G401.6 (cell line): ENCODE data around the gene AFF2.

Experiments used
- FAIRE-seq: peaks from 2 replicates; lab custom pipeline; 2012; peaks lifted over from hg19 to GRCh38; lab: Jason Lieb, UNC

Gene AFF2

DNA sequence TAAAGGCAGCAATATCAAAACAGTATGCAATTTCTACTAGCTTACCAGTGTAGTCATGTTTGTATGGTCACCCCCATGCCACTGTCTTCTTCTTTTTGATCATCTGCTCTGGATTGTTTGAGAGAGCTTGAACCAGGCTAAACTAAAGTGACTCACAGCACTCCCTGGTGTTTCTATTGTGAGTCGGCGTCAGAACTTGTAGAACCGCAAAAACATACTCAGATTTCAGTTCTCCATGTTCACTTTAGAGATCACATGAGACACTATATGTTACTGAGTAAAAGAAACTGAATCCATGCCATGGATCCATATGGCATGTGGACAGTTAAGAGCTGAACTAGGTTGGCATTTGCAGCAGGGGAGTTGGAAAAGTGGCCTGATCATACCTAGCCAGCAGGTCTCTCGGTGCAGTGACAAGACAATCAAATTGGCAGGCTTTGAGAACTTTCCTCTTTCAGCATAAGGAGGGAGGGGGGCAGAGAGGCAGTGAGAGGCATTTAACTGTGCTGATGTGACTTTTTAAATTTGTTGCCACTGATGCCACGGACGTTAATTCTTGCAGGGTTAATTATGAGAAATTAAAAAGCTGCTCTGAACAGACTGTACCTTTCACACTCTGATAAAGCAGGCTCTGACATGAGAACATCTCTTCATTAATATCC is 88.4 kb downstream of the AFF2 start:
- no peak for FAIRE-seq

DNA sequence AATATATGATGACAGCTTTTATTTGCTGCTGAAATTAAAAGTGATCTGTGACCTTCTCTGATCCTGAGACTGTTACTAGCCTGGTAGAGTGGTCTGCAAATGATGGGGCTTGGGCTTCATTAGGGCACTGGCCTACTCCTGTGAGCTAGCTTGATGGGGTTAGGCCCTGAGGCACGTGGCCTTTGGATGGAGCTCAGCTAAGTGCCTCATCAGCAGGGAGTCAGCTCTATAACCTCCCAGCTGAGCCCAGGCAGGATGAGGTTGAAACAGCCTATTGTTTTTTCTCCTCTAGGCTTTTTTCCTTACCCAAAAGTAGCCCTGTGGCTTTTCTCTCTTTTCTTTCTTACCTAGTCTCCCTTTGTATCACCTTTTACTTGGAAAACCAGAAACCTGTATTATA is 92.2 kb downstream of the AFF2 start:
- no peak for FAIRE-seq

- no peak for FAIRE-seq
Measured at GRCh38 chrX:148593146-148593545, 92.7 kb downstream of the AFF2 start.

- FAIRE-seq, result no peak
Measured at GRCh38 chrX:148593987-148594386, 93.6 kb downstream of the AFF2 start.

DNA sequence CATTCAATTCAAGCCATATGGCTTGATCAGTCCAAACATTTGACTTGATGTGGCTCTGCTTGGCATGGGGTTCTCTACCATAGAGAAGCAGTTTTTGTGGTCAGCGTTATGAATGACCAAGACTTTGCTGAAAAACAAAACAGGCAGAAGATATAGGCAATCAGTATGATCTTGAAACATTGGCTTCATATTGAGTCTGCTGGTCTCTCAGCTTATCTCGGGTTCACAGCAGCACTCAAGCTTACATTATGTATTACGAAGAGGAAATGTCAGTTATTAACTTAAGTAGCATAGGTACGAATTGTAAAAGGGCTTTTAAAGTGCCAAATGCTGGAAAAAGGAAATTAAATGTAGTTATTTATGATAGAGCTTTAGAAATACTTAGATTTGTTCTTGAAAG is 99.0 kb downstream of the AFF2 start:
- FAIRE-seq, result no peak

DNA sequence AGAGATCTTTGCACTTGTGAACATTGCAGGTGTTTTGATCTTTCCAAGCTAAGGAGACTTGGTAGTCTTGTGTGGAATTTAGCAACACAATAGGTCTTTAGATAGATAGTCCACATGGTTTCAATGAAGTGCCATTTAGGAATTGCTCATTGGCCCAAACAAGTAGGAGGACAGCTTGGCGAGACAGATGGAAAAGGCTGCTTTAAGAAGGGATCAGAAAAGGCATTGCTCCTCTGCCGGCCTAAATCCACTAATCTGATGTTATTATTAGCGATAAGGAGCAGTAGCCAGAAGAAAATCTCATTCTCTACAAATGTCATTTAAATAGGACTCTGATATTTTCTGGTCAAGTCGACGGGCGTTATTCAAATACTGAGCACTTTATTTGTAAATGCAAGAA is 99.7 kb downstream of the AFF2 start:
- FAIRE-seq, result no peak

- no peak for FAIRE-seq
Measured at GRCh38 chrX:148600581-148600980, 100.2 kb downstream of the AFF2 start.

GRCh38 chrX:148601034-148601433 is 100.6 kb downstream of the AFF2 start:
- FAIRE-seq, result no peak

GRCh38 chrX:148609515-148610327 is 109.3 kb downstream of the AFF2 start:
- no peak for FAIRE-seq

DNA sequence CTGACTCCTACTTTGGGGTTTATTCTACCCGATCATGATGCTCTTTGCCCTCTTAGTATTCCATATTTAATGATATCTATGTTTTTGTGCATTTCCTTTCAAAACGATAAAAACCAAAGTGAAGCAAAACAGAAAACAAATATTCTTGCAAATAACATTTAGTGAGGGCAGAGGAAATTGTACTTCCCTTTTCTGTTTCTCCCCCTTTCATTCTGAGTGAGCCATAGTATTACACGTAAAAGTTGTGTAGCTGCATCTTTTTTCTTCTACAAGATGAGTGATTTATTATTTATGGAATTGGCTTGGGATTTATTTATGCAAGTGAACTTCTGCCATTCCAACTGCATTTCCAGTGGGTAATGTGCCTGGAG is 109.9 kb downstream of the AFF2 start:
- no peak for FAIRE-seq

DNA sequence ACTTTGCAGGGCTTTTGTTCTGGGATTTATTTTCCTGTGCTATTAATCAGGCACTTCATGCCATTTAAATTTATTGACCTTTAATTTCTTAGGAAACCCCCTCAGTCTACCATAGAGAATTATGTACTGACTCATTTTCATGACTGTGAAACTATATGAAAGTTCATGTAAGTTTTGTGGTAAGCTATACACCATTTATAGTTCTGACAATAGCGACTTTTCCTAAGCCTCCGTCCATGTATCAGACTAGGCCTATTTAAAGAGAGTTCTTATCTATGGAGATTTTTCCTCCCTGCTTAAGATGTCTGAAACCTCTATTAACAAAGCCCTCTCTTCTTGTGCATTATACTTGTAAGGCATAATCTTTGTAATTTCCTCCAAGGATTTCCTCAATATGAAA is 111.6 kb downstream of the AFF2 start:
- FAIRE-seq, result no peak

DNA sequence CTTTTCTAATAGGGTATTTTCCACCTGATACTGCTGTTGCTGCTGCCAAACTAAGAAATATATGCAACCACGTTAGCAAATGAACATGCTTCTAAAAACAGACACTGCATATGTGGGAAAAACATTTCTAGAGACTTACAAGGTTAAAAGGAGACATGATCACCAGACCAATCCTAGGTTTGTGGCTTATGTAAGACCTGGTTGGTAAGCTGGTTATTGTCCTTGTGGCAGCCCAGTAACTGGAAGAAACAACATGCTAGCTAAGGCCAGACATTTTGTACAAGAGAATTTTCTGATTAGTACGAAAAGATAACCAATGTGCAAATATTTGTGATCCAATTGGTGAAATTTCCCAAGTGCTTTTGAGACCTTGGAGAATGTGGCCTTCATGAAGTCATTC is 112.0 kb downstream of the AFF2 start:
- FAIRE-seq, result no peak

DNA sequence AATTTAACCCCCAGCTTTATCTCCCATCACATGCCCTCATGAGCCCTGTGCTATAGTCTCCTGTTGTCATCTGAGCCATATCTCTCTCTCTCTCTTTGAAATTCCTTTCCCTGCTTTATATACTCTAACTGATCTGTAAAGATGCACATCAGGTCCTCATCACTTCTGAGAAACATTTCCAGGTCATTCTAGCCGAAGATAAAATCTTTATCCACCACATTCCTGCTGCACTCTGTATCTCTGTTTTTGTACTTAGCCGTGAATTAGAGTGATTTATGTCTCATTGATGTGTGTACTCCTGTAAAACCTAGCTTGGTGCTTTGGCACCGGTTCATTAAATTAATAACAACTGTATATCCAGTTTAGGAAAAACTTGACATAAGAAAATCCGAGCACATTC is 113.2 kb downstream of the AFF2 start:
- no peak for FAIRE-seq

DNA sequence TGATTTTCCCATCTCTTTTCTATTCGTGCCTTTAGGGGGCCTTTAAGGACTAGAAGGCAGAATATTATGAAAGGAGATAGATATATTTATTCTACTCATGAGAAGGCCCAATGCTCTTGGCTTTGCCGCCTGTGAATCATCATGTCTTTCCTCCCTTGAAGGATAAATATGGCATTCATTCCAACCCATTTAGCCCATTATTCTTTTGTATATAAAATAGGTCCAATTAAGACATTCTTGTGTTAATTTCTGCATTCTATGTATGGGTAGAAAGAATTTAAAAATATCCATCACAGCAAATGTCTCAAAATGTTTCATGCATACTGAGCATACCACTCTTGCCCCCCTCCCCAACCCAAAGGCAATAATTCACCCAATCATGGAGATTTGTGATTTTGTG is 115.1 kb downstream of the AFF2 start:
- no peak for FAIRE-seq

GRCh38 chrX:148618470-148619445 is 118.3 kb downstream of the AFF2 start:
- no peak for FAIRE-seq

- no peak for FAIRE-seq
Measured at GRCh38 chrX:148620023-148620422, 119.6 kb downstream of the AFF2 start.

- FAIRE-seq, result no peak
Measured at GRCh38 chrX:148624951-148625474, 124.6 kb downstream of the AFF2 start.

GRCh38 chrX:148628621-148629020 is 128.2 kb downstream of the AFF2 start:
- FAIRE-seq, result no peak

DNA sequence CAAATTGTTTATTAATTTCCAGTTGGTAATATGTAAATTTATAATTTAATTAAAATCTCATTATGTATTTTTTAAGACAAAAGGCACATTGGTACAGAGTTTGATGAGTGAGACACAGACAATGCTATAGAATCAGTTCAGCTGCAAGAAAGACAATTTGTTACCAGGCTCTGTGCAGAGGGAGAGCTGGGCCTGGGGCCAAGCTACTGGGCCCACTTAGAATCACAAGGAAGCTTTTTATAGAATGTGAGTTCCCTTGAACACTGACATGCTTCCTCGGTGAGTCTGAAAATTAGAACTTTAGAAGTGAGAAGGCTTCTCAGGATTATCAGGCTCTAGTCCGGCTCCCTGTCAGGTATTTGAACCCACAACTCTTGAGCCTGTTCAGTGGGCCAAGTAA is 129.0 kb downstream of the AFF2 start:
- FAIRE-seq, result no peak

- no peak for FAIRE-seq
Measured at GRCh38 chrX:148632444-148632843, 132.0 kb downstream of the AFF2 start.

GRCh38 chrX:148633218-148633908 is 132.9 kb downstream of the AFF2 start:
- no peak for FAIRE-seq

DNA sequence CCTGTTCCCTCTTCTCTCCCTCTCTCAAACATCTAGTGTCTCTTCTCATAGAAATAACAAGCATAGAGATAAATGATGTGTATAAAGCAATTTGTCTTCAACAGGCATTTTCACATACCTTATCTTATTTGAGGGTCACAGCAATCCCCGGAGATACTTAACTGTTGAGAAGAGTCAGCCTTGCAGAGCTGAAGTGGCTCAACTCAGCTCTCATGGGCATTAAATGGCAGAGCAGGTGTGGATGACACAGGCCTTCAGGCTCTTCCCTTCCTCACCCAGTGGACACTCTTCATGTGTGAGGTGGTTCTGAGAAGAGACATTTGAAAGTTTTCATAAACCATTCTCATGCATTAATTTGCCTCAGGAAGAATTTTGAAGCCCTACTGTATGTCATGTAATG is 134.2 kb downstream of the AFF2 start:
- FAIRE-seq, result no peak
